ENCODE measurements around the gene NACC2. TPM values are rescaled to one million over a fixed set of nuclear protein-coding genes. Genes with fewer than 3 reads are reported as not detected.

NACC2 gene
- total and polyA plus RNA-seq, 2 donors (not counting 1 experiment from before 2014, with no cell fraction given) = 0.34 to 1.9 TPM

DNA sequence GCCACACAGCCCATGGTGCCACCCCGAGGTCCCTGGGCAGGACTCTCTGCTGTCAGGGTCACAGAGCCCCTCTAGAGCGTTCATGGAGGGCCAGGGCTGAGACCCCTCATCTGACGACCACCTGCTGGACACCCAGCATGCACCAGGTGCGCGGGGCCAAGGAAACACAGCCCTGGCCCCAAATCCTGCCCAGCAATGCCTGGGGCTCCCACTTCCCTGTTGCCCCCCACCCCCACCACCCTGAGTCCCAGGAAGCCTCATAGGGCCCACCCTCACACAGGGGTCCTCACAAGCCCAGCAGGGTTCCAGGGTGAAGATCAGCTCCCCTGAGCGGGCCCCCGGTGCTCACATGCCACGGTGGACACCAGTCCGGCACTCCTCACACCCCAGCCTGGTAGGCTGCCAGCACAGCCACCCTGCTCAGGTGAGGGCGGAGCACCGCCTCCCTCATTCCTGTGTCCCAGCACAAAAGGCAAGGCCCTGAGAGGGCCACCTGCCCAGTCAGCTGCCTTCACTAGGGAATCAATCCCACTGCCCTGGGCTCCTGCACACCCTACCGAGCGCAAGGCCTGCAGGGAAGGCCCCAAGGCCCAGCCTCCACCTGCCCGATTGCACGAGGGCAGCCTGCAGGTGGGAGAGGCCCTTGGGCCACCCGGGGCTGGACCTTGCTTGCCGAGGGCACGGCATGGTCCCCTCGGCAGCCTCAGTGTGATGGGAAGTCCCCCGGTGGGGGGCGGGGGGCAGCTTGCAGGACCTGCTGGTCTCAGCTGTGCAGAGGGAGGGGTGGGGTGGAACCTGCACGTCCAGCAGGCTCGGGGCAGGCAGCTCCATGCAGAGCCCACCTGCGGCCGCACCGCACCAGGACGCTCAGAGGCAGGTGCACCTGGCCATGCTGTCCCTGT is 77.5 kb downstream of the NACC2 start:
- Mint-ChIP-seq H3K27ac (no peak overlapping the region), H3K27me3 (peaks cover 12% of the 10 kb centered on the region), H3K4me1 (no peaks in the 10 kb centered on the region), H3K9me3 (ENCODE audit: insufficient read depth) (no peaks in the 10 kb centered on the region), H3K4me3 (no peak overlapping the region)
- ChIA-PET CTCF (no interaction called here), POLR2A (no interaction called here)
- Histone ChIP-seq H3K9ac (ENCODE audit: low read length) (no peak overlapping the region), H3K4me2 (replicated peaks; ENCODE audit: low read depth, low read length, poor library complexity, severe bottlenecking) (no peak overlapping the region), H2AFZ (ENCODE audit: insufficient read depth, low read depth, low read length, poor library complexity, severe bottlenecking) (no peak overlapping the region), H3K9me3 (ENCODE audit: control extremely low read depth in 1 of 3, control insufficient read depth in 2 of 3, insufficient read depth in 1 of 3, low read length in 2 of 3) (peaks cover 0 to 4% (median 0%) of the 10 kb centered on the region in 3 donors), H3K27ac (ENCODE audit: low read length in 2 of 2) (no peak overlapping the region), H3K36me3 (replicated peaks in 1 of 2; ENCODE audit: control extremely low read depth in 1 of 2, control insufficient read depth in 1 of 2, extremely low read depth in 1 of 2, insufficient read depth in 2 of 2, low read length in 1 of 2) (no peaks in the 10 kb centered on the region), H3K27me3 (replicated peaks in 1 of 4; ENCODE audit: control extremely low read depth in 1 of 4, control insufficient read depth in 3 of 4, insufficient read depth in 4 of 4, low read length in 3 of 4) (no peaks in the 10 kb centered on the region), H3K4me3 (ENCODE audit: control extremely low read depth in 1 of 5, extremely low read depth in 1 of 5, insufficient read depth in 1 of 5, low read depth in 2 of 5, low read length in 4 of 5) (no peak overlapping the region), H3K79me2 (ENCODE audit: control insufficient read depth, insufficient read depth, low read length) (no peaks in the 10 kb centered on the region), H4K20me1 (ENCODE audit: control insufficient read depth, insufficient read depth, low read length, poor library complexity, severe bottlenecking) (no peaks in the 10 kb centered on the region), H3K4me1 (ENCODE audit: control insufficient read depth in 2 of 2, insufficient read depth in 2 of 2, low read length in 2 of 2) (no peaks in the 10 kb centered on the region)
- intact Hi-C loops (cut with micrococcal nuclease) = no loop called here
- DNase-seq (no peak), ATAC-seq (ENCODE audit: low read depth) (no peak)
- TF ChIP-seq CTCF (IDR thresholded peaks at IDR 0.05) (no peak), EZH2 (IDR thresholded peaks at IDR 0.05; ENCODE audit: borderline replicate concordance, insufficient read depth, low read depth, low read length, poor library complexity, severe bottlenecking) (no peak)
- WGBS (ENCODE audit: insufficient coverage) = 91% methylated on average over 27 of the region's 27 CpGs

- 96% methylated on average over 23 of the region's 23 CpGs for WGBS (ENCODE audit: insufficient coverage)
- no peaks in the 10 kb centered on the region for H3K9me3 Mint-ChIP-seq (ENCODE audit: insufficient read depth)
- H3K4me1 Mint-ChIP-seq = no peaks in the 10 kb centered on the region
- Histone ChIP-seq H3K4me3 (ENCODE audit: control extremely low read depth in 1 of 5, extremely low read depth in 1 of 5, insufficient read depth in 1 of 5, low read depth in 2 of 5, low read length in 4 of 5) (no peak overlapping the region), H3K4me2 (replicated peaks; ENCODE audit: low read depth, low read length, poor library complexity, severe bottlenecking) (no peak overlapping the region), H3K9me3 (ENCODE audit: control extremely low read depth in 1 of 3, control insufficient read depth in 2 of 3, insufficient read depth in 1 of 3, low read length in 2 of 3) (no peaks in the 10 kb centered on the region), H2AFZ (ENCODE audit: insufficient read depth, low read depth, low read length, poor library complexity, severe bottlenecking) (no peak overlapping the region), H3K36me3 (replicated peaks in 1 of 2; ENCODE audit: control extremely low read depth in 1 of 2, control insufficient read depth in 1 of 2, extremely low read depth in 1 of 2, insufficient read depth in 2 of 2, low read length in 1 of 2) (no peaks in the 10 kb centered on the region), H3K27me3 (replicated peaks in 1 of 4; ENCODE audit: control extremely low read depth in 1 of 4, control insufficient read depth in 3 of 4, insufficient read depth in 4 of 4, low read length in 3 of 4) (no peaks in the 10 kb centered on the region), H3K27ac (ENCODE audit: low read length in 2 of 2) (no peak overlapping the region), H4K20me1 (ENCODE audit: control insufficient read depth, insufficient read depth, low read length, poor library complexity, severe bottlenecking) (no peaks in the 10 kb centered on the region), H3K9ac (ENCODE audit: low read length) (no peak overlapping the region), H3K4me1 (ENCODE audit: control insufficient read depth in 2 of 2, insufficient read depth in 2 of 2, low read length in 2 of 2) (no peaks in the 10 kb centered on the region), H3K79me2 (ENCODE audit: control insufficient read depth, insufficient read depth, low read length) (no peaks in the 10 kb centered on the region)
- TF ChIP-seq CTCF (IDR thresholded peaks at IDR 0.05) = no peak
- no peak for DNase-seq
- peaks cover 12% of the 10 kb centered on the region for H3K27me3 Mint-ChIP-seq
- no peak overlapping the region for H3K27ac Mint-ChIP-seq
- H3K4me3 Mint-ChIP-seq = no peak overlapping the region
- ATAC-seq (ENCODE audit: low read depth) = no peak
- CTCF ChIA-PET = no interaction called here
- intact Hi-C loops (cut with micrococcal nuclease) = no loop called here
- POLR2A ChIA-PET = no interaction called here
These were observed 78.4 kb downstream of the NACC2 start for GRCh38 chr9:136016572-136017288.
